ENCODE measurements around the gene RPLP1.

RPLP1 gene

GRCh38 chr15:69417581-69417980 lies 35.0 kb upstream of the RPLP1 start:
- TF ChIP-seq RAD21 (IDR thresholded peaks at IDR 0.05; ENCODE audit: low read depth): no peak
- TF ChIP-seq EP300 (IDR thresholded peaks at IDR 0.05; ENCODE audit: borderline replicate concordance): no peak
- no peak for TF ChIP-seq TAF1 (IDR thresholded peaks at IDR 0.05; ENCODE audit: low read depth)
- no peak for TF ChIP-seq YY1 (IDR thresholded peaks at IDR 0.05; ENCODE audit: low read depth)
- TF ChIP-seq, protein P1, sequence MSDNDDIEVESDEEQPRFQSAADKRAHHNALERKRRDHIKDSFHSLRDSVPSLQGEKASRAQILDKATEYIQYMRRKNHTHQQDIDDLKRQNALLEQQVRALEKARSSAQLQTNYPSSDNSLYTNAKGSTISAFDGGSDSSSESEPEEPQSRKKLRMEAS (IDR thresholded peaks at IDR 0.05): no peak
- no peak for TF ChIP-seq TEAD4 (IDR thresholded peaks at IDR 0.05)
- no peak for TF ChIP-seq USF1 (IDR thresholded peaks at IDR 0.05)
- no peak for TF ChIP-seq FOXM1 (IDR thresholded peaks at IDR 0.05; ENCODE audit: borderline replicate concordance, low read depth)
- TF ChIP-seq CEBPB (IDR thresholded peaks at IDR 0.05): no peak
- no peak for TF ChIP-seq NFIC (IDR thresholded peaks at IDR 0.05)
- no peak for TF ChIP-seq REST (IDR thresholded peaks at IDR 0.05; ENCODE audit: low read depth)
- no peak for TF ChIP-seq CREB1 (IDR thresholded peaks at IDR 0.05; ENCODE audit: low read depth)
- no peak for TF ChIP-seq TCF12 (IDR thresholded peaks at IDR 0.05; ENCODE audit: low read depth)
- no peak for TF ChIP-seq EGR1 (IDR thresholded peaks at IDR 0.05)
- no peak for TF ChIP-seq ZBTB7A (IDR thresholded peaks at IDR 0.05; ENCODE audit: low read depth)

DNA sequence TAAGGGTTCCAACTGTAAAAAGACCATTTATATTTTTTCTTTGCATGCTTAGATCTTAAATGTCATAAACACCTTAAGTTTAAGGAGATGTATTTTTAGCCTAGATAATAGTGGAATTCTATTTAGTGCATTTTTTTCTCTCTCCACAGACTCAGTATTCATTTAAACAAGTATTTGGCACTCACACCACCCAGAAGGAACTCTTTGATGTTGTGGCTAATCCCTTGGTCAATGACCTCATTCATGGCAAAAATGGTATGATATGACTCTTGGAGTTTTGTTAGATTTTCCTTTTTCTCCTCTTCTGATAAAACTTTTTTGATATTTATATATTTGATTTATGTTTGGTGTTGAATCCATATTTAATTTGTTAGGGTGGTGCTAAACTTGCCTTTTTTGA lies 31.1 kb upstream of the RPLP1 start:
- TF ChIP-seq, protein P1 (IDR thresholded peaks at IDR 0.05): no peak
- TF ChIP-seq TEAD4 (IDR thresholded peaks at IDR 0.05) (no peak), NFIC (IDR thresholded peaks at IDR 0.05) (no peak), CREB1 (IDR thresholded peaks at IDR 0.05; ENCODE audit: low read depth) (no peak), TCF12 (IDR thresholded peaks at IDR 0.05; ENCODE audit: low read depth) (no peak), CEBPB (IDR thresholded peaks at IDR 0.05) (no peak), RAD21 (IDR thresholded peaks at IDR 0.05; ENCODE audit: low read depth) (no peak), USF1 (IDR thresholded peaks at IDR 0.05) (no peak)

DNA sequence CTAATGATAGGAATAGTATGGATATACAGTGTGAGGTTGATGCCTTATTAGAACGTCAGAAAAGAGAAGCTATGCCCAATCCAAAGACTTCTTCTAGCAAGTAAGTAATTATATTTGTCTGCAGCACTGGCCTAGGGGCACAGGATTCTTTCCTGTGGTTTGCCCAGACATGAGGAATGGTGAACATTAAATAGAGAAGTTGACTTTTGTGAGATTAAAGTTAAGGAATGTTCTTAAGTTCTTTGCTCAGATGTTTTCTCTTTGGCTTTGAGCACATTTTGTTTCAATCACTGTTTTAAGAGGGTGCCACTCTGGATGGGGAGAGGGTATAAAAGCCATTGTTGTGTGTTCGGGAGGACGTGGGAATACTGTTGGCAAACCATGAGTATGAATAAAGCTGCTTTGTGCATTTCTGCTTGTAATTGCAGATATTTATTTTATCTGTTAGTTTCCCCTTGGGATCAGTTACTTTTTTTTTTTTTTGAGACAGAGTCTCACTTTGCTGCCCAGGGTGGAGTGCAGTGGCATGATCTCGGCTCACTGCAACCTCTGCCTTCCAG lies 30.2 kb upstream of the RPLP1 start:
- TF ChIP-seq EP300 (IDR thresholded peaks at IDR 0.05; ENCODE audit: borderline replicate concordance) (no peak), ZBTB7A (IDR thresholded peaks at IDR 0.05; ENCODE audit: low read depth) (no peak), YY1 (IDR thresholded peaks at IDR 0.05; ENCODE audit: low read depth) (no peak), EGR1 (IDR thresholded peaks at IDR 0.05) (no peak), RAD21 (IDR thresholded peaks at IDR 0.05; ENCODE audit: low read depth) (no peak), CEBPB (IDR thresholded peaks at IDR 0.05) (no peak), REST (IDR thresholded peaks at IDR 0.05; ENCODE audit: low read depth) (no peak)
- TF ChIP-seq, protein P1 (IDR thresholded peaks at IDR 0.05): no peak

GRCh38 chr15:69424001-69424400 lies 28.6 kb upstream of the RPLP1 start:
- TF ChIP-seq REST (IDR thresholded peaks at IDR 0.05; ENCODE audit: low read depth) (no peak), USF1 (IDR thresholded peaks at IDR 0.05) (no peak), YY1 (IDR thresholded peaks at IDR 0.05; ENCODE audit: low read depth) (no peak)
